C4-2B (cell line): ENCODE measurements around the gene CDH11.

ENCODE experiments used
- ZFX ChIP-seq: fragments of 450-650 bp; IDR thresholded peaks from 2 replicates; pipeline ENCODE4 v1.6.1; 2017
- TF ChIP-seq, protein P1 (sequence below): fragments of 450-650 bp; conservative IDR thresholded peaks from 2 replicates; pipeline ENCODE4 v1.5.1; 2017; ENCODE audit warnings: mild to moderate bottlenecking

DNA sequence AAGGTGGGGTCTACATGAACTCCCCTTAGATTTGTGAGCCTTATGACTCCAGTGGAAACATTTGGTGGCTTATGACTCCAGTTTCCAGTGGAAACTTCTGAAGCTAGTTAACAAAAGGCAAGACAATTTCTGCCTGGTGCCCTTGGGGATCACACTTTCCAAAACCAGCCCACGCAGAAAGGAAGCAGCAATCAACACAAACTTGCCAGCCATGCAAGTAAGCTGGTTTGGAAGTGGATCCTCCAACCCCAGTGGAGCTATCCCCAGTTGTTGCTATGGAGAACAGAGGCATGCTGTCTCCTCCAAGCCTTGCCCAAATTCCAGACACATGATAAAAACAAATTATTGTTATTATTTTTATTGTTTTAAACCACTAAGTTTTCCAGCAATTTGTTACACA is 130.9 kb downstream of the CDH11 start:
- TF ChIP-seq, protein P1, sequence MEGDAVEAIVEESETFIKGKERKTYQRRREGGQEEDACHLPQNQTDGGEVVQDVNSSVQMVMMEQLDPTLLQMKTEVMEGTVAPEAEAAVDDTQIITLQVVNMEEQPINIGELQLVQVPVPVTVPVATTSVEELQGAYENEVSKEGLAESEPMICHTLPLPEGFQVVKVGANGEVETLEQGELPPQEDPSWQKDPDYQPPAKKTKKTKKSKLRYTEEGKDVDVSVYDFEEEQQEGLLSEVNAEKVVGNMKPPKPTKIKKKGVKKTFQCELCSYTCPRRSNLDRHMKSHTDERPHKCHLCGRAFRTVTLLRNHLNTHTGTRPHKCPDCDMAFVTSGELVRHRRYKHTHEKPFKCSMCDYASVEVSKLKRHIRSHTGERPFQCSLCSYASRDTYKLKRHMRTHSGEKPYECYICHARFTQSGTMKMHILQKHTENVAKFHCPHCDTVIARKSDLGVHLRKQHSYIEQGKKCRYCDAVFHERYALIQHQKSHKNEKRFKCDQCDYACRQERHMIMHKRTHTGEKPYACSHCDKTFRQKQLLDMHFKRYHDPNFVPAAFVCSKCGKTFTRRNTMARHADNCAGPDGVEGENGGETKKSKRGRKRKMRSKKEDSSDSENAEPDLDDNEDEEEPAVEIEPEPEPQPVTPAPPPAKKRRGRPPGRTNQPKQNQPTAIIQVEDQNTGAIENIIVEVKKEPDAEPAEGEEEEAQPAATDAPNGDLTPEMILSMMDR = no peak
- TF ChIP-seq ZFX = no peak
